Testis (tissue), 2 donors: ENCODE data around the gene NMNAT3.

Source experiments
- CTCF ChIP-seq, 3 experiments: fragments of 450-650 bp in 2 of 3; fragments of 200-600 bp in 1 of 3; sonication (generic) in 1 of 3; IDR thresholded peaks; one replicate each; pipeline ENCODE4 v1.5.1; 2016 to 2019; ENCODE audit warnings: antibody characterized with exemption in 3 of 3, mild to moderate bottlenecking in 2 of 3, moderate library complexity in 1 of 3
- POLR2A ChIP-seq: fragments of 450-650 bp; IDR thresholded peaks from one replicate; pipeline ENCODE4 v1.6.1; 2017; ENCODE audit warnings: antibody characterized with exemption, mild to moderate bottlenecking, moderate library complexity

- TF ChIP-seq CTCF (IDR thresholded peaks at IDR 0.05): no peak
- TF ChIP-seq POLR2A: no peak
Observed at GRCh38 chr3:139522421-139522820, 155.4 kb downstream of the NMNAT3 start.
